HPDE6-E6E7 (cell line): Measurements from ENCODE around the gene RIPK4.

ENCODE experiments used
- DNase-seq: peaks from one replicate; pipeline ENCODE4 v3.0.0; 2011; ENCODE audit warnings: missing footprints; ENCODE audit errors: extremely low spot score

Gene RIPK4

DNA sequence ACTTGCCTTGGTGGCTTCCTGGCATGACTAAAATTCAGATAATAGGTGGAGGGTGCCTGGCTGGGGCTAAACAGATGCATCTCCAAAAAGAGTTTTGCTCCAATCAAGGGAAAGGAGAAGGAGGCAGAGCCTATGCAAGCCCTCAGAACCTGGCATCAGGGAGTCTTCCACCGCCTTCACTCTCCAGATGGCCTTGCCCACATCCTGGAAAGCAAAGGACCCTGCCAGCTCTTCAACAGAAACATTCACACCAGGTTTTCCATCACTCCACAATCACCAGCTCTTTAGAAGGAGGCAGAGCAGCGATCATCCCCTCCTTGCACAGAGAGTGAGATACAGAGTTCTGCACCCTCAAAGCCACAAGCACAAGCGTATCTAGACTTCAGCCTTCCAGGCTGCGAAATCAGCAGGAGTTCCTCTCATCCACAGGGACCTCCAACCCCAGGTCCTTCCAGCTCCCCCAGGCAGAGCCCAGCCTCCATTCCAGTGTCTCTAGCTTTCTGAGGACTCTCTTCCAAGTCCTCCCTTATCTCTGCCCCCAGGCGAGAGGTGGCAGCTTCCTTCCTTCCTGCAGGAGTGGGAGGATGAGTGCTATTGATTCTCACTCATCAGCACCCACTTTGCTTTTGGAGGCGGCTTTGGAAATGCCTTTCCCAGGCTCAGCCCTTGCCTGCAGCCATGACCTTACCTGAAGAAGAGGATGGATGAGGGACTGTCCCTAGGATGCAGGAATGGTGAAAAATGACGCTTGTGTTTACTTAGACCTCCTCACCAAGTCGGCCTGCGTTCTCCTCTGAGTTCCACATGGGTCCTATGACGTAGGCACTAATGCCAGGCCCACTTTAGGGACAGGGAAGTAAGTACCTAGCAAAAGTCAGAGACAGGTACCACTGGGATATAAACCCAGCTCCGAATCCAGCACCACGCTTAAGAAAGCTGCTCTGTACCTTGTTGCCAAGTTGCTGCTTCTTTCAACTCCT, 75.4 kb downstream of the RIPK4 start:
- DNase-seq = no peak
